Measurements from ENCODE around the gene PFDN4.

PFDN4 gene

DNA sequence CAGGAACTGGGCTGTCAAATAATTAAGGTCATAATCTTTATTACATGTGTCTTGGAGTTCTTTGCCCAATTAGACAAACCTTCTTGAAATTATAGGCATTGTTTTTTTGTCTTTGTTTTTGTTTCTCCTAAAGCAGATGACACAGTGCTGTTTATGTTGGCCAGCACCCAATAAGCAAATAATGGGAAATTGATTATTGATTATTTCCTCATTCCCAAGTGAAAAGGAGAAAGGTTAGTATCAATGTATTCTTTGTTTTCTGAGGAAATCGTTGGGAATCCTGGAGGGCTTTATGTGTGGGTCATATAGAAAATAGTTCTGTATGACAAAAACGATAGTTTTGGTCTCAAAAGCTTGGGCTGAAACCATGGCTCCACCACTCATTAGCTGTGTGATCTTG is 29.6 kb upstream of the PFDN4 start:
- TF ChIP-seq, protein P1, sequence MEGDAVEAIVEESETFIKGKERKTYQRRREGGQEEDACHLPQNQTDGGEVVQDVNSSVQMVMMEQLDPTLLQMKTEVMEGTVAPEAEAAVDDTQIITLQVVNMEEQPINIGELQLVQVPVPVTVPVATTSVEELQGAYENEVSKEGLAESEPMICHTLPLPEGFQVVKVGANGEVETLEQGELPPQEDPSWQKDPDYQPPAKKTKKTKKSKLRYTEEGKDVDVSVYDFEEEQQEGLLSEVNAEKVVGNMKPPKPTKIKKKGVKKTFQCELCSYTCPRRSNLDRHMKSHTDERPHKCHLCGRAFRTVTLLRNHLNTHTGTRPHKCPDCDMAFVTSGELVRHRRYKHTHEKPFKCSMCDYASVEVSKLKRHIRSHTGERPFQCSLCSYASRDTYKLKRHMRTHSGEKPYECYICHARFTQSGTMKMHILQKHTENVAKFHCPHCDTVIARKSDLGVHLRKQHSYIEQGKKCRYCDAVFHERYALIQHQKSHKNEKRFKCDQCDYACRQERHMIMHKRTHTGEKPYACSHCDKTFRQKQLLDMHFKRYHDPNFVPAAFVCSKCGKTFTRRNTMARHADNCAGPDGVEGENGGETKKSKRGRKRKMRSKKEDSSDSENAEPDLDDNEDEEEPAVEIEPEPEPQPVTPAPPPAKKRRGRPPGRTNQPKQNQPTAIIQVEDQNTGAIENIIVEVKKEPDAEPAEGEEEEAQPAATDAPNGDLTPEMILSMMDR (IDR thresholded peaks at IDR 0.05), result no peak
- H3K4me1 ChIP-seq, result no peaks in the 10 kb centered on the region
- H3K9me3 ChIP-seq (ENCODE audit: control insufficient read depth, low read length), result no peaks in the 10 kb centered on the region
- H3K36me3 ChIP-seq (ENCODE audit: control insufficient read depth, insufficient read depth, low read length), result no peaks in the 10 kb centered on the region
- H3K27me3 ChIP-seq (ENCODE audit: control insufficient read depth, insufficient read depth, low read length), result peaks cover 6% of the 10 kb centered on the region
- H3K9ac ChIP-seq, result no peak overlapping the region
- no peaks in the 10 kb centered on the region for H3K79me2 ChIP-seq
- H2AFZ ChIP-seq, result no peak overlapping the region
- no peak overlapping the region for H3K27ac ChIP-seq
- no peak overlapping the region for H3K4me3 ChIP-seq (ENCODE audit: low read depth, low read length)
- no peak overlapping the region for H3K4me2 ChIP-seq (ENCODE audit: low read length)

DNA sequence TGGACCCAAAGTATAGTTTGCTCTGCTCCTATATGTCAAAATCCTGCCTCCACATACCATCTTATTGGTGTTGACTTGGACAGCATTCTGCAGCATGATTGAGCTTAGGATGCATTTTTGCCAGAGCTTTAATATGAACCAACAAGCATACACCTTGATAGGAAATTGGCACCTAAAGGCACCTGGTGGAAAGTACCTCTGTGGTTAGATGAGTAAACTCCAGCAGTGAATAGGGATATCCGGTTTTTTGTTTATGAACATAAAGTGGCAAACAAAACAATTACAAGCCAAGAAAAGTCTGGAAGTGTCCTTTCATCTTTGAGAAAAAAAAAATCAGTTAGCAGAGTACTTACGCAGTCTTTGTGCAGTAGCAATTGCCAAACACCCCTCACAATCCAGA is 27.9 kb upstream of the PFDN4 start:
- H3K4me1 ChIP-seq, result no peaks in the 10 kb centered on the region
- no peak overlapping the region for H3K9ac ChIP-seq
- no peaks in the 10 kb centered on the region for H3K9me3 ChIP-seq (ENCODE audit: control insufficient read depth, low read length)
- H3K4me2 ChIP-seq (ENCODE audit: low read length), result no peak overlapping the region
- no peaks in the 10 kb centered on the region for H3K79me2 ChIP-seq
- H3K27ac ChIP-seq, result no peak overlapping the region
- no peaks in the 10 kb centered on the region for H3K27me3 ChIP-seq (ENCODE audit: control insufficient read depth, insufficient read depth, low read length)
- no peak overlapping the region for H3K4me3 ChIP-seq (ENCODE audit: low read depth, low read length)
- no peak overlapping the region for H2AFZ ChIP-seq
- TF ChIP-seq, protein P1 (IDR thresholded peaks at IDR 0.05), result no peak
- H3K36me3 ChIP-seq (ENCODE audit: control insufficient read depth, insufficient read depth, low read length), result no peaks in the 10 kb centered on the region

DNA sequence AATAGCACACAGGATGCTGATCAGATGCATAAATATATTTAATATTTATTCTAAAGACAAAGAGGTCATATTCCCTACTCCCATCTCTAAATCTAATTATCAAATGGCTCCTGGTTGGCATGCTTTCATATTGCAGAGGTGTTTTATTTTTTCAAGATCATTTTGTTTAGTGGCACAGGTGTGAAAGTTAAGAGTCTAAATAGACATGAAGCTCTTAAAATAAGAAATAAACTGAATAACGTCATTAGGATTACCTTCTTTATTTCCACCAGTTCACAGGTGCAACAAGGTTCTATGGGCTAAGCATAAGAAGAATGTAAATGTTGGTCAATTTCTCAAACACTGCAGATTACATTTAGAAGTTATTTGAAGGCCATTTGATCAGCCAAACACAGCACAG is 27.0 kb upstream of the PFDN4 start:
- H3K9me3 ChIP-seq (ENCODE audit: control insufficient read depth, low read length), result no peaks in the 10 kb centered on the region
- TF ChIP-seq, protein P1 (IDR thresholded peaks at IDR 0.05), result no peak

DNA sequence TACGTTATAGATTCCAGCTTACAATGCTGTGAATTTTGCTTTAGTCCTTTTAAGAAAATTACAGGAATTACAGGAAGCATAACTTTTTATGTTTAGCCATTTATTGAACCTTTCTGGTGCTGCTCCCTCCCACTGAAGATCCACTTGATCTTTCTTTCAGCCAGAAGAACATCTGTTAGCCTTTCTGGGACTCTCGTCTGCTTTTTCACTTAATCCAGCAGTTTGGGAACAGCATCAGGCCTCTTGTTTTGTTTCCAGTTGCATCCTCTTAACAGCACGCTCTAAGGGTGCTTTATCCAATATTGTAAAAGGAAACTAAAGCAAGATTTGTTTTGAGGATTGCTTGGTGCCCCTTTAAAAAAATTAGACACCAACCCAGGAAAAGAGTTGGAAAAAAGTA is 23.8 kb upstream of the PFDN4 start:
- TF ChIP-seq, protein P1 (IDR thresholded peaks at IDR 0.05), result no peak
- Histone ChIP-seq H3K4me3 (ENCODE audit: low read depth, low read length) (no peak overlapping the region), H3K4me1 (no peaks in the 10 kb centered on the region), H3K79me2 (no peaks in the 10 kb centered on the region), H3K9ac (no peak overlapping the region), H3K27me3 (ENCODE audit: control insufficient read depth, insufficient read depth, low read length) (no peaks in the 10 kb centered on the region), H3K9me3 (ENCODE audit: control insufficient read depth, low read length) (no peaks in the 10 kb centered on the region), H3K4me2 (ENCODE audit: low read length) (no peak overlapping the region), H3K36me3 (ENCODE audit: control insufficient read depth, insufficient read depth, low read length) (no peaks in the 10 kb centered on the region), H3K27ac (no peak overlapping the region), H2AFZ (no peak overlapping the region)

More for the DNA sequence above, 27.0 kb upstream of the PFDN4 start:
- H3K4me2 ChIP-seq (ENCODE audit: low read length), result no peak overlapping the region
- H3K36me3 ChIP-seq (ENCODE audit: control insufficient read depth, insufficient read depth, low read length), result no peaks in the 10 kb centered on the region
- no peak overlapping the region for H3K27ac ChIP-seq
- no peaks in the 10 kb centered on the region for H3K79me2 ChIP-seq
- H3K9ac ChIP-seq, result no peak overlapping the region
- no peak overlapping the region for H3K4me3 ChIP-seq (ENCODE audit: low read depth, low read length)
- H3K27me3 ChIP-seq (ENCODE audit: control insufficient read depth, insufficient read depth, low read length), result no peaks in the 10 kb centered on the region
- H2AFZ ChIP-seq, result no peak overlapping the region
- H3K4me1 ChIP-seq, result no peaks in the 10 kb centered on the region

DNA sequence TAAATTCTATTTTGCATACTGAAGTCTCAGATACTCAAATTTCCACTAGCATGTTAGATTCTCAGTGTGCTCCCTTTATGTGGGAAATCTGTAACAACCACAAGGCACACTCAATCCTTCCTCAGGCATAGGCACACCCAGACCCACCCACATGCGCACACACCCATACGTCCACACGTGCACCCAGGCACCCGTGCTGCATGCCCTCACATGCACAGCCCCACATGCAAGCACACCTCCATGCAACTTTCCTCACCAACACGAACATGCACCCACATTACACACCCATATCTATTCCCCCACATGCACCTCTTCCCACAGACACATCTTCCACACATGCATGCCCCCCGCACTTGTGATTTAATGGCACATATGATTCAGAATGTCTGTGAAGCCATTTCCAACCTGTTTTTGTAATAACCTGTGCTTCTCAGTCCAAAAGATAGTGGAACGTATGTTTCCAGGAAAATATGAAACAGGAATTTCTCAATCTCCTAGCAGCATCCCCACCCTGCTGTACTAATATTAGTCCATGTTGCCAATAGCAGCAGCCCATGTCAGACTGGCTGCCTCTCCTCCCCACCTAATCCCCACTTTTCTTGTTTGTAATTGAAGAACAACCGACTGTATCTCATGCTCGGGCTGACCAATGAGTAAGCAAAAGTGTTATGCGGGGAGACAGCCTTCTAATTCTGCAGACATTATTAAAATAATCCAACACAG is 22.8 kb upstream of the PFDN4 start:
- Histone ChIP-seq H3K36me3 (ENCODE audit: control insufficient read depth, insufficient read depth, low read length) (no peaks in the 10 kb centered on the region), H3K9me3 (ENCODE audit: control insufficient read depth, low read length) (no peaks in the 10 kb centered on the region), H3K4me3 (ENCODE audit: low read depth, low read length) (no peak overlapping the region), H3K27ac (no peak overlapping the region), H3K9ac (no peak overlapping the region), H2AFZ (no peak overlapping the region), H3K27me3 (ENCODE audit: control insufficient read depth, insufficient read depth, low read length) (no peaks in the 10 kb centered on the region), H3K79me2 (no peaks in the 10 kb centered on the region), H3K4me2 (ENCODE audit: low read length) (no peak overlapping the region), H3K4me1 (no peaks in the 10 kb centered on the region)
- TF ChIP-seq, protein P1 (IDR thresholded peaks at IDR 0.05), result no peak
